ENCODE measurements around the gene FRK. TPM values are rescaled to one million over a fixed set of nuclear protein-coding genes. Genes with fewer than 3 reads are reported as not detected.

The FRK gene
- total RNA-seq, 1 donor from 2014 or later, result 0.77 TPM

DNA sequence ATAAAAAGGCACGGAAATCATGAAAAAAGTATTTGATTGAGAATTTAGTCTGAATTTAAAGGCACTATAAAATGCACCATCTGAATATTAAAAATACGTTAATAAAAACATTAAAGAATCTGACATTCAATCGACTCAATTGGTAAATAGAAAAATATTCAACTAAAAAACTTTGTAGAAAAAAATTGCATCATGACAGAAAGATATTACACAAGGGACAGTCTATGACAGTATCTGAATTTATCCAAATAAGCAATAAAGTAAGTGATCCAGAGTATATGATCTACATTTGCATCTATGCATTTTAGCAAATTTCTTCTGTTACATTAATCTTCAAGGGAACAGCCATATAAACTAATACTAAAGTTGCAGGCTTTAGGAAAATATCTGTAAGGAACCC is 9.4 kb downstream of the FRK start:
- no peaks in the 10 kb centered on the region for H3K27me3 ChIP-seq (ENCODE audit: insufficient read depth, low read length)
- Mint-ChIP-seq H3K36me3 (ENCODE audit: low read depth, unreplicated experiment) (no peaks in the 10 kb centered on the region), H3K9me3 (ENCODE audit: unreplicated experiment) (no peaks in the 10 kb centered on the region), H3K27ac (ENCODE audit: unreplicated experiment) (no peak overlapping the region), H3K4me3 (ENCODE audit: unreplicated experiment) (no peak overlapping the region), H3K27me3 (ENCODE audit: low read depth, unreplicated experiment) (no peaks in the 10 kb centered on the region), H3K4me1 (ENCODE audit: low read depth, unreplicated experiment) (peaks cover 5% of the 10 kb centered on the region)
- H3K36me3 ChIP-seq (ENCODE audit: insufficient read depth, low read length), result no peaks in the 10 kb centered on the region
- H4K20me1 ChIP-seq (ENCODE audit: insufficient read depth, low read length), result no peaks in the 10 kb centered on the region
- FAIRE-seq (no peak), DNase-seq (ENCODE audit: low read depth) (no peak)
- H3K27ac ChIP-seq (ENCODE audit: low read depth, low read length), result no peak overlapping the region
- no peak overlapping the region for H3K4me3 ChIP-seq (ENCODE audit: insufficient read depth, low read depth, low read length)
- H3K4me1 ChIP-seq (ENCODE audit: insufficient read depth, low read length), result no peaks in the 10 kb centered on the region
- no peak overlapping the region for H3K4me2 ChIP-seq (ENCODE audit: low read length)
- no peak for TF ChIP-seq EZH2 (IDR thresholded peaks at IDR 0.05; ENCODE audit: insufficient read depth, low read length)
- TF ChIP-seq, protein P1, sequence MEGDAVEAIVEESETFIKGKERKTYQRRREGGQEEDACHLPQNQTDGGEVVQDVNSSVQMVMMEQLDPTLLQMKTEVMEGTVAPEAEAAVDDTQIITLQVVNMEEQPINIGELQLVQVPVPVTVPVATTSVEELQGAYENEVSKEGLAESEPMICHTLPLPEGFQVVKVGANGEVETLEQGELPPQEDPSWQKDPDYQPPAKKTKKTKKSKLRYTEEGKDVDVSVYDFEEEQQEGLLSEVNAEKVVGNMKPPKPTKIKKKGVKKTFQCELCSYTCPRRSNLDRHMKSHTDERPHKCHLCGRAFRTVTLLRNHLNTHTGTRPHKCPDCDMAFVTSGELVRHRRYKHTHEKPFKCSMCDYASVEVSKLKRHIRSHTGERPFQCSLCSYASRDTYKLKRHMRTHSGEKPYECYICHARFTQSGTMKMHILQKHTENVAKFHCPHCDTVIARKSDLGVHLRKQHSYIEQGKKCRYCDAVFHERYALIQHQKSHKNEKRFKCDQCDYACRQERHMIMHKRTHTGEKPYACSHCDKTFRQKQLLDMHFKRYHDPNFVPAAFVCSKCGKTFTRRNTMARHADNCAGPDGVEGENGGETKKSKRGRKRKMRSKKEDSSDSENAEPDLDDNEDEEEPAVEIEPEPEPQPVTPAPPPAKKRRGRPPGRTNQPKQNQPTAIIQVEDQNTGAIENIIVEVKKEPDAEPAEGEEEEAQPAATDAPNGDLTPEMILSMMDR (IDR thresholded peaks at IDR 0.05; ENCODE audit: insufficient read depth, low read depth, low read length), result no peak
- no peaks in the 10 kb centered on the region for H3K9me3 ChIP-seq (ENCODE audit: insufficient read depth, low read depth, low read length)
- H3K9ac ChIP-seq (ENCODE audit: low read length), result no peak overlapping the region
- no peak overlapping the region for H2AFZ ChIP-seq (ENCODE audit: low read depth, low read length)
- no peaks in the 10 kb centered on the region for H3K79me2 ChIP-seq (ENCODE audit: insufficient read depth, low read length)

DNA sequence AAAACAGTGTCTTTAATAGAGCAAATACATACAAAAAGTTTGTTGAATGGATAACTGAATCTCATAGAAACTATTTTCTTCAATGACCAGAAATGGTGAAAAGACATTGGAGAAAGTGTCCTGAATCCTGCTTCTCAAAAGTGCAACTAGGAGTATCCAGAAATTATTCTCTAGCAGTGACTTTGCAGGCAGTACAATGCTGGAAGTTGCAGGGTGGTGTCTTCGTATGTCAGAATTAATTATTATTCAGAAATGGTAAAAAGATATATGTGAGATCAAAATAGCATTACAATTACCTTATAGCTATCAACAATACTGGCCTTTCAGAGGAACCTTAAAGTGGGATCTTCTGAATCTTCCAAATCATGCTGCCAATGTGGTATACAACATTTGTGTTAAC is 10.0 kb downstream of the FRK start:
- no peak overlapping the region for H3K4me3 ChIP-seq (ENCODE audit: insufficient read depth, low read depth, low read length)
- Mint-ChIP-seq H3K9me3 (ENCODE audit: unreplicated experiment) (no peaks in the 10 kb centered on the region), H3K4me3 (ENCODE audit: unreplicated experiment) (no peak overlapping the region), H3K27me3 (ENCODE audit: low read depth, unreplicated experiment) (no peaks in the 10 kb centered on the region), H3K36me3 (ENCODE audit: low read depth, unreplicated experiment) (no peaks in the 10 kb centered on the region), H3K27ac (ENCODE audit: unreplicated experiment) (no peak overlapping the region), H3K4me1 (ENCODE audit: low read depth, unreplicated experiment) (peaks cover 4% of the 10 kb centered on the region)
- H3K9me3 ChIP-seq (ENCODE audit: insufficient read depth, low read depth, low read length), result no peaks in the 10 kb centered on the region
- no peaks in the 10 kb centered on the region for H3K27me3 ChIP-seq (ENCODE audit: insufficient read depth, low read length)
- H2AFZ ChIP-seq (ENCODE audit: low read depth, low read length), result no peak overlapping the region
- no peaks in the 10 kb centered on the region for H3K79me2 ChIP-seq (ENCODE audit: insufficient read depth, low read length)
- no peaks in the 10 kb centered on the region for H4K20me1 ChIP-seq (ENCODE audit: insufficient read depth, low read length)
- H3K4me2 ChIP-seq (ENCODE audit: low read length), result no peak overlapping the region
- TF ChIP-seq, protein P1 (IDR thresholded peaks at IDR 0.05; ENCODE audit: insufficient read depth, low read depth, low read length), result no peak
- TF ChIP-seq EZH2 (IDR thresholded peaks at IDR 0.05; ENCODE audit: insufficient read depth, low read length), result no peak
- H3K36me3 ChIP-seq (ENCODE audit: insufficient read depth, low read length), result no peaks in the 10 kb centered on the region
- H3K4me1 ChIP-seq (ENCODE audit: insufficient read depth, low read length), result no peaks in the 10 kb centered on the region
- FAIRE-seq (no peak), DNase-seq (ENCODE audit: low read depth) (no peak)
- H3K9ac ChIP-seq (ENCODE audit: low read length), result no peak overlapping the region
- H3K27ac ChIP-seq (ENCODE audit: low read depth, low read length), result no peak overlapping the region

DNA sequence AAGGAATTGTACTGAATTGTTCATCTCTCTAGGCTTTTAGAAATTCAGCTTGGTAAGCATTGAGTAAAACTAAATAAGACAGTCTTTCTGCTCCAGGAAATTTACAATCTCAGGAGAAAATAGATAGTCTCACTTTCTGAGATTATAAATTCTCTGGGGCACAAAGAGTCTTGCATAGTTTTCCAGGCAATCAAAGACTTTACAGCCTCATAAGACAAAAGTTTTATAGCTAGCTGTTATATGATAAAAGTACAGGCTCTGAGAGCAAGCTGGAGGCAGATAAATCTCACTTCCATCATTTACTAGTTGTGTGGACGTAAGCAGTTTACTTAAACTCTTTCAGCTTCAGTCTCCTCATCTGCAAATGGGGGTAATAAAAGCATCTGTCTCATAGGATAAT is 11.4 kb downstream of the FRK start:
- H3K4me3 Mint-ChIP-seq (ENCODE audit: unreplicated experiment), result no peak overlapping the region
- DNase-seq (ENCODE audit: low read depth) (no peak), FAIRE-seq (no peak)
- peaks cover 2% of the 10 kb centered on the region for H3K4me1 Mint-ChIP-seq (ENCODE audit: low read depth, unreplicated experiment)
- no peaks in the 10 kb centered on the region for H3K27me3 Mint-ChIP-seq (ENCODE audit: low read depth, unreplicated experiment)
- Histone ChIP-seq H3K4me1 (ENCODE audit: insufficient read depth, low read length) (no peaks in the 10 kb centered on the region), H3K4me2 (ENCODE audit: low read length) (no peak overlapping the region), H3K36me3 (ENCODE audit: insufficient read depth, low read length) (no peaks in the 10 kb centered on the region), H3K27me3 (ENCODE audit: insufficient read depth, low read length) (no peaks in the 10 kb centered on the region), H3K9ac (ENCODE audit: low read length) (no peak overlapping the region), H3K9me3 (ENCODE audit: insufficient read depth, low read depth, low read length) (no peaks in the 10 kb centered on the region), H3K79me2 (ENCODE audit: insufficient read depth, low read length) (no peaks in the 10 kb centered on the region), H3K4me3 (ENCODE audit: insufficient read depth, low read depth, low read length) (no peak overlapping the region), H2AFZ (ENCODE audit: low read depth, low read length) (no peak overlapping the region), H4K20me1 (ENCODE audit: insufficient read depth, low read length) (no peaks in the 10 kb centered on the region), H3K27ac (ENCODE audit: low read depth, low read length) (no peak overlapping the region)
- H3K36me3 Mint-ChIP-seq (ENCODE audit: low read depth, unreplicated experiment), result no peaks in the 10 kb centered on the region
- no peak overlapping the region for H3K27ac Mint-ChIP-seq (ENCODE audit: unreplicated experiment)
- peaks cover 4% of the 10 kb centered on the region for H3K9me3 Mint-ChIP-seq (ENCODE audit: unreplicated experiment)
- TF ChIP-seq EZH2 (IDR thresholded peaks at IDR 0.05; ENCODE audit: insufficient read depth, low read length), result no peak
- TF ChIP-seq, protein P1 (IDR thresholded peaks at IDR 0.05; ENCODE audit: insufficient read depth, low read depth, low read length), result no peak
